Upper lobe of right lung (tissue), 1 donor: ENCODE results near the gene TMEM207. TPM values are rescaled to one million over a fixed set of nuclear protein-coding genes. Genes with fewer than 3 reads are reported as not detected.
A peak's percentile ranks its signal among the peaks of the same experiment; 100 is the strongest.

Experiments
- ATAC-seq: fragments of 200-7000 bp; cut with Tn5 transposase; one replicate; pipeline ENCODE4 v1.9.1; 2020; ENCODE audit warnings: mild to moderate bottlenecking, moderate library complexity
- DNase-seq: peaks from one replicate; pipeline ENCODE4 v3.0.0-alpha.2; 2020
- H3K27ac ChIP-seq: fragments of 200-600 bp; one replicate; pipeline ENCODE4 v1.8.0; 2022
- H3K27me3 ChIP-seq: fragments of 200-600 bp; one replicate; pipeline ENCODE4 v1.8.0; 2022; ENCODE audit warnings: mild to moderate bottlenecking
- H3K36me3 ChIP-seq: fragments of 200-600 bp; one replicate; pipeline ENCODE4 v1.8.0; 2022
- H3K4me1 ChIP-seq: fragments of 200-600 bp; one replicate; pipeline ENCODE4 v1.8.0; 2022
- H3K4me3 ChIP-seq: fragments of 200-600 bp; one replicate; pipeline ENCODE4 v1.8.0; 2022; ENCODE audit warnings: mild to moderate bottlenecking
- H3K9me3 ChIP-seq: fragments of 200-600 bp; one replicate; pipeline ENCODE4 v1.8.0; 2022
- CTCF ChIP-seq: fragments of 200-600 bp; IDR thresholded peaks from one replicate; pipeline ENCODE4 v1.8.0; 2022; ENCODE audit warnings: antibody characterized with exemption
- intact Hi-C: fragments of 100-400 bp; cut with DNase I; formaldehyde crosslinking; loops from one replicate; pipeline ENCODE4 v1.11.0; 2022
- total RNA-seq: library from RNA; stranded (reverse); fragmentation: NEBNext Ultra II Directional; extraction: Animal tissue kit (Norgen Biotek cat#: 25700); gene quantifications from one replicate; pipeline ENCODE4 v1.2.1, GENCODE V29; 2021
- donor health status: DM: no; HTN: yes; CAD: no; lungs with severe emphysema.

TMEM207 gene
- total RNA-seq, 1 donor from 2014 or later, result not detected

GRCh38 chr3:190387578-190388213 is 62.0 kb downstream of the TMEM207 start, which contains the start of gene CLDN16:
CLDN16 (plus strand) TSS chr3:190388163; CDS start chr3:190388330, 167 bp downstream.
- Histone ChIP-seq H3K9me3 (no peaks in the 10 kb centered on the region), H3K27me3 (no peaks in the 10 kb centered on the region), H3K27ac (no peak within 1 kb of the TSS), H3K4me3 (no peak within 1 kb of the TSS), H3K4me1 (no peaks in the 10 kb centered on the region), H3K36me3 (no peaks in the 10 kb centered on the region)
- DNase-seq (no peak), ATAC-seq (peak; percentile 91)
- no peak for TF ChIP-seq CTCF
- intact Hi-C loops, result no loop called here

GRCh38 chr3:190385731-190386688 is 63.7 kb downstream of the TMEM207 start:
- no peaks in the 10 kb centered on the region for H3K36me3 ChIP-seq
- no peaks in the 10 kb centered on the region for H3K9me3 ChIP-seq
- no peaks in the 10 kb centered on the region for H3K4me1 ChIP-seq
- H3K27me3 ChIP-seq, result no peaks in the 10 kb centered on the region
- H3K27ac ChIP-seq, result no peak overlapping the region
- intact Hi-C loops, result no loop called here
- no peak overlapping the region for H3K4me3 ChIP-seq
- no peak for DNase-seq
- TF ChIP-seq CTCF, result no peak
- peak; percentile 71 for ATAC-seq

- ATAC-seq, result peak; percentile 85
- Histone ChIP-seq H3K36me3 (no peaks in the 10 kb centered on the region), H3K4me1 (no peaks in the 10 kb centered on the region), H3K27me3 (no peaks in the 10 kb centered on the region), H3K27ac (no peak overlapping the region), H3K9me3 (no peaks in the 10 kb centered on the region), H3K4me3 (no peak overlapping the region)
- peak; percentile 55 for TF ChIP-seq CTCF
- no peak for DNase-seq
- intact Hi-C loops, result no loop called here
Measured at GRCh38 chr3:190384309-190384756, 65.4 kb downstream of the TMEM207 start.

- Histone ChIP-seq H3K4me3 (no peak overlapping the region), H3K27me3 (no peaks in the 10 kb centered on the region), H3K27ac (no peak overlapping the region), H3K9me3 (no peaks in the 10 kb centered on the region), H3K4me1 (no peaks in the 10 kb centered on the region), H3K36me3 (no peaks in the 10 kb centered on the region)
- no peak for ATAC-seq
- no peak for DNase-seq
- intact Hi-C loops, result no loop called here
- no peak for TF ChIP-seq CTCF
Measured at GRCh38 chr3:190382082-190382481, 67.6 kb downstream of the TMEM207 start.

- no peaks in the 10 kb centered on the region for H3K4me1 ChIP-seq
- no peaks in the 10 kb centered on the region for H3K9me3 ChIP-seq
- H3K27me3 ChIP-seq, result no peaks in the 10 kb centered on the region
- no peak overlapping the region for H3K4me3 ChIP-seq
- DNase-seq, result no peak
- no peaks in the 10 kb centered on the region for H3K36me3 ChIP-seq
- intact Hi-C loops, result no loop called here
- ATAC-seq, result no peak
- no peak overlapping the region for H3K27ac ChIP-seq
- no peak for TF ChIP-seq CTCF
Measured at GRCh38 chr3:190381441-190381840, 68.3 kb downstream of the TMEM207 start.
